Activated CD4-positive, alpha-beta T cell treated with anti-CD3 and anti-CD28 coated beads for 36 hours (primary cell): ENCODE data around the gene MTUS2. TPM values are rescaled to one million over a fixed set of nuclear protein-coding genes. Genes with fewer than 3 reads are reported as not detected.

Source experiments
- ATAC-seq: fragments of 200-7000 bp; cut with Tn5 transposase; one replicate; pipeline ENCODE4 v1.10.0; 2021; ENCODE audit warnings: mild to moderate bottlenecking, moderate library complexity
- CTCF ChIA-PET: fragments of 350-600 bp; sonication (Branson Sonifier 250); formaldehyde crosslinking; loops from one replicate; lab custom pipeline; 2021; ENCODE audit warnings: antibody characterized with exemption; lab: Charles Lee
- POLR2A ChIA-PET: fragments of 350-600 bp; sonication (Branson Sonifier 250); formaldehyde crosslinking; loops from one replicate; lab custom pipeline; 2021; ENCODE audit warnings: antibody characterized with exemption, inconsistent platforms; lab: Charles Lee
- DNase-seq: peaks from one replicate; pipeline ENCODE4 v3.0.0-alpha.2; 2020
- H3K27ac Mint-ChIP-seq: one replicate; pipeline ENCODE4 v1.8.0; 2021; ENCODE audit warnings: mixed read lengths
- H3K27me3 Mint-ChIP-seq: one replicate; pipeline ENCODE4 v1.8.0; 2021; ENCODE audit warnings: mixed read lengths
- H3K36me3 Mint-ChIP-seq: one replicate; pipeline ENCODE4 v1.8.0; 2021; ENCODE audit warnings: low read depth, mixed read lengths
- H3K4me1 Mint-ChIP-seq: one replicate; pipeline ENCODE4 v1.8.0; 2021; ENCODE audit warnings: mixed read lengths
- H3K4me3 Mint-ChIP-seq: one replicate; pipeline ENCODE4 v1.8.0; 2021; ENCODE audit warnings: mild to moderate bottlenecking, moderate library complexity, mixed read lengths
- H3K9me3 Mint-ChIP-seq: one replicate; pipeline ENCODE4 v1.8.0; 2021; ENCODE audit warnings: low read depth, mixed read lengths
- intact Hi-C, 2 experiments: fragments of 100-400 bp; cut with DNase I in 1 of 2; cut with micrococcal nuclease in 1 of 2; formaldehyde crosslinking; loops; one replicate each; pipeline versions ENCODE4 v1.14.2 to v1.15.1; 2022 to 2024; cut with DNase I, micrococcal nuclease
- total RNA-seq, 2 experiments: library from RNA; stranded (reverse); gene quantifications; one replicate each; pipeline ENCODE4 v1.2.3, GENCODE V29; 2021

The MTUS2 gene
- total RNA-seq, 2 experiments from 2014 or later, result 0.05 TPM; not detected in 1

DNA sequence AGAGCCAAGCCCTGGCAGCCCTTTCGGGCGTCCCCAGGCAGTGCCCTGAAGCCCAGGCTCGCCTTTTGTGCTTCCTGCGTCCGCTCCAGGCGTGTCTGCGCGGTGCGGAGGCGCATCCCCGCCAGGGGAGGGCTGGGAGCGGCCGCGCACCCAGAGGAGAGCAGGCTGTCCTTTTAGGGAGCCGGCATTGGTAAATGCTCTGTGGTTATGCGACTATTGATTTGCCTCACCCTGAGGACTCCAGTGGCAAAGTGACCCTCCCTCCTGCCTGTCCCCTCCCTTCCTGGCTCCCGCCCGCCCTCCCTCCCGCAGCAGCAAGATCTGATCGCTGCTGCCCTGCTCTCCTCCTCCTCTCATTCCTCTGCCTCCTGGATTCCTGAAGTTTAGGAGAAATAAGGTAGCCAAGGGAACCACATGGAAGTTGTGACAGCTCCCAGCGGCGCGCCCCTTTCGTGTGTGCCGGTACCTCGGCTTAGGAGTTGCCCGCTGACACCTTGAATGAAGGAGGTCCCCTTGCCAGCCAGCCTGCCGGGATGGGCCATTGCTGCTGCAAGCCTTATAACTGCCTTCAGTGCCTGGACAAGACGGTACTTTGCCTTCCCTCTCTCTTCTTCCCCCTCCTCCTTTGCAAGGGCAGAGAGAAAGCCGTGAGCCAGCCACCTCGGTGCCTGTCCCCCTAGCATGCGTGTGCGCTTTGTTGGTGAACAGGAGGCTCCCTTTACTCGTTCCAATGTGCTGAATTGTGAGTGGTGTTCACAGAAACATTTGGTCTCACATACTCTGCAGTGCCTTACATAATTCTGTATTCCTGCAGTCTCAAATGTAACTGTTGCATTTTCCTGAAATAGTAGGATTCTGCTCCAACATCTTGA, 608.4 kb downstream of the MTUS2 start:
- Mint-ChIP-seq H3K27ac (no peak overlapping the region), H3K36me3 (no peaks in the 10 kb centered on the region), H3K4me3 (no peak overlapping the region), H3K4me1 (peaks cover 2% of the 10 kb centered on the region), H3K9me3 (no peaks in the 10 kb centered on the region), H3K27me3 (peaks cover 42% of the 10 kb centered on the region)
- CTCF ChIA-PET, result no interaction called here
- ATAC-seq, result no peak
- intact Hi-C loops, result no loop called here
- POLR2A ChIA-PET, result no interaction called here
- peak; percentile 17 for DNase-seq

DNA sequence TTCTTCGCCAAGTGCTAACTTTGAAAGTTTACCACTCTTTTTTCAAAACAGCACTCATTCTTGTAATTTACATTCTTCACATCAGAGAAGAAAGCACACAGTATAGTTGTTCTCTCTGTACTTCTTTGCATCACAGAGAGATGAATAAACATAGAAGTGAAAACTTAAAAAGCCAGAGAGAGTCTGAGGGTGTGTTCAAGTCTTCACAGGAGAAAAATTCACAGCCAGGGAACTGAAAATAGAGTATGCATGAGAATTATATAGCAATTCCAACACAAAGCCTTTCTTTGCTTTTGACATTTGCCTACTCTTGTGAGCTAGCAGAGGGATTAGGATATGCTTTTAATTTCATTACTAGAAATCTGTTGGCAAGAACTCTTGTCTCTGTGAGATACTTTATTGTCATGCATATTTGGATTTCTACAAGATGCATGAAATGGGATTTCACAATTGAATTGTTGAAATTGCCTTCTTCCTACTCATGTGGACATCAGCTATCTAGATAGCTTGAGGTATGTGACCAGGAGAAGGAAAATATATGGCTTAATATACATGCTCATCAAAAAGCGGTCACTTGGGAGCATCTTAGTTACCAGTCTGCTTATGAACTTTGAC, 609.3 kb downstream of the MTUS2 start:
- DNase-seq, result no peak
- ChIA-PET POLR2A (no interaction called here), CTCF (interaction anchor here (0.7 kb wide), 1 partner anchor 43 kb away, joined by 3 read pairs; no protein-coding TSS in a partner anchor)
- ATAC-seq, result no peak
- no peak overlapping the region for H3K4me3 Mint-ChIP-seq
- intact Hi-C loops, result no loop called here
- H3K27me3 Mint-ChIP-seq, result peaks cover 42% of the 10 kb centered on the region
- no peaks in the 10 kb centered on the region for H3K36me3 Mint-ChIP-seq
- H3K4me1 Mint-ChIP-seq, result peaks cover 2% of the 10 kb centered on the region
- H3K9me3 Mint-ChIP-seq, result no peaks in the 10 kb centered on the region
- H3K27ac Mint-ChIP-seq, result no peak overlapping the region

DNA sequence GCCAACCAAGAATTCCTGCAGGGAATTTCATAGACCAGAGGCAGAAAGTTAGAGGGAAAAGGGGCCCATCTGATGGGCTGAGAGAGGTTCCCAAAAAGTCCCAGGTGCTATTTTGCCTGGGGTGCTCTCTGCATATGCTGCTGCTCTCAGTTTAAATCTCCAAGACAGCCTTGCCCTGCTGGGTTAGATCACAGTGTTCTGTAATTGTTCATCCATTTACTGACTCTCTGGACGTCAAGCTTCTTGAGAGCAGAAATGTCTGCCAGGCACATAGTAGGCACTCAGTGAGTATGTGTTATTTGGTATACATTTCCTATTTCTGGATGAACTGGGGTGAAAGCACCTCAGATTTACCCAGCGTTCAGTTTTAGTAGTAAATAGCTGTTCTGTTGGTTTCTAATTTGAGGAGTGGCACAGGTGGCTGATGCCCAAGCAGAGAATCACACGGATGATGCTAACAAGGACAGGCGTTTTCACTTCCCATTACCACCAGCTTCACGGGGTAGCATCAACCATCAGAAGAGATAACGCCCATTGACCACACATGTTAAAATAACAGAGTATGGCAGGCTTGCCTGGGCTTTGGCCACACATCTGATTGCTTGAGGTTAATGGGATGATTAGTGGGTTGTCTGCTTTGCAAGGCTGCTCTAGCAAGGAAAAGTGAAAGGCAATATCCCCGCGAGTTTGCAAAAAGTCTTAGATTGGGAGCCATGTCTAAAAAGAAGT, 614.2 kb downstream of the MTUS2 start:
- Mint-ChIP-seq H3K4me1 (no peaks in the 10 kb centered on the region), H3K27me3 (peaks cover 18% of the 10 kb centered on the region), H3K36me3 (no peaks in the 10 kb centered on the region), H3K4me3 (no peak overlapping the region), H3K27ac (no peak overlapping the region), H3K9me3 (no peaks in the 10 kb centered on the region)
- intact Hi-C loops, result no loop called here
- DNase-seq (no peak), ATAC-seq (no peak)
- POLR2A ChIA-PET, result no interaction called here
- CTCF ChIA-PET, result interaction anchor here (0.6 kb wide), 2 partner anchors 16 to 144 kb away, joined by 3 to 4 read pairs; no protein-coding TSS in a partner anchor

DNA sequence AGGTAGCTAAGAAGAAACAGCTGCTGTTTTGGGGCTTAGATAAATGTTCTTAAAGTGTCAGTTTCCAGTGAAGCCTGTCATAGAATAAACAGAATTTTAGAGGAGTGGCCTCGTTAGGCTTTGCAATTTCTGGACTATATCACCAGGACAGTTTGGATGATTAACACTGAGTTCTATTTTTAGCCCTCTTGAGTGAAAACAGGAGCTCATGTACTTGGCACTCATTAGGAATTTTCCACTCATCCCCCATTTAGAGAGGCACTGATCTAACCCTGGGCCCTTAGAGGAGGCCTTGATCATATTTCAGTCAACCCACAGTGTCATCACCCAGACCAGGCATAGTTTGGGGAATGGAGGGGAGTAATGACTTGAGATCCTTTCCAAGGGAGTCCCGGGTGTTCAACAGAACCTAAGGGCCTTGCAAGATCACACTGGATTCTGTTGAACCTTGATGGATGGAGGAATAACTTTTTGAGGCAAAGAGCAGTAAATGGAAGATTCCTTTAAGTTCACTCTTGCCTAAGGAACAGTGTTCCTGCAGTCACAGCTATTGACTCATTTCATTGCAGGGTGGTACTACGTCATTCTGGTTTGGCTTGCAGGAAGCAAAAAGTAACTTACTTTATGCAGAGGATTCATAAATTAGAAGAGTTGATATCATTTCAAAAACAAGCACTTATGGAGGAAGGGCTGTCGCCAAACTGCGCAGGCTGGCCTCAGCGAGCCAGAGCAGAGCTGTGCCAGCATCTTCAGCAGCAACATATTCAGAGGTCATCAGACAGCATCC, 615.2 kb downstream of the MTUS2 start:
- H3K27ac Mint-ChIP-seq, result no peak overlapping the region

DNA sequence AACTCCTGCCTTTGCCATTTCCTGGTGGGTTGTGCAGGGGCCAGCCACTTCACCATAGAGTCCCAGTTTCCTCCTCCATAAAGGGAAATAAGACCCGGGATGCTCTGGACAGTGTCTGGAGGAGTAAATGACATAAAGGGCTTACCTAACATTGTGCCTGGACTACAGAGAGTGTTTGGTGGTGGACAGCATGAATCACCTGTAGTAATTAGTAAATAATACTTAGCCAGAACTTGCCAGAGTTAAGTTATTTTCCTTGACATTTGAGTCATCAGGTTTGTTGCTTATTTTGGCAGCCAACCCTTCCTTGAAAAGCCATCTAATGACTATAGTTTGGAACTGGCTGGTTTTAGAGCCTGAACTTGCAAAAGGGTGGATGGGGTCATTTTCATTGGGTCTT, 616.2 kb downstream of the MTUS2 start:
- H3K4me3 Mint-ChIP-seq, result no peak overlapping the region
- CTCF ChIA-PET, result no interaction called here
- ATAC-seq (no peak), DNase-seq (no peak)
- no peaks in the 10 kb centered on the region for H3K4me1 Mint-ChIP-seq
- H3K9me3 Mint-ChIP-seq, result no peaks in the 10 kb centered on the region
- H3K27me3 Mint-ChIP-seq, result peaks cover 9% of the 10 kb centered on the region
- POLR2A ChIA-PET, result no interaction called here
- intact Hi-C loops, result no loop called here
- no peaks in the 10 kb centered on the region for H3K36me3 Mint-ChIP-seq
- no peak overlapping the region for H3K27ac Mint-ChIP-seq

More for the DNA sequence above, 615.2 kb downstream of the MTUS2 start:
- H3K27me3 Mint-ChIP-seq, result peaks cover 14% of the 10 kb centered on the region
- ChIA-PET POLR2A (no interaction called here), CTCF (interaction anchor here (0.6 kb wide), 2 partner anchors 17 to 145 kb away, joined by 3 to 4 read pairs; no protein-coding TSS in a partner anchor)
- DNase-seq (no peak), ATAC-seq (no peak)
- no peaks in the 10 kb centered on the region for H3K36me3 Mint-ChIP-seq
- no peak overlapping the region for H3K4me3 Mint-ChIP-seq
- intact Hi-C loops, result no loop called here
- H3K4me1 Mint-ChIP-seq, result no peaks in the 10 kb centered on the region
- no peaks in the 10 kb centered on the region for H3K9me3 Mint-ChIP-seq

DNA sequence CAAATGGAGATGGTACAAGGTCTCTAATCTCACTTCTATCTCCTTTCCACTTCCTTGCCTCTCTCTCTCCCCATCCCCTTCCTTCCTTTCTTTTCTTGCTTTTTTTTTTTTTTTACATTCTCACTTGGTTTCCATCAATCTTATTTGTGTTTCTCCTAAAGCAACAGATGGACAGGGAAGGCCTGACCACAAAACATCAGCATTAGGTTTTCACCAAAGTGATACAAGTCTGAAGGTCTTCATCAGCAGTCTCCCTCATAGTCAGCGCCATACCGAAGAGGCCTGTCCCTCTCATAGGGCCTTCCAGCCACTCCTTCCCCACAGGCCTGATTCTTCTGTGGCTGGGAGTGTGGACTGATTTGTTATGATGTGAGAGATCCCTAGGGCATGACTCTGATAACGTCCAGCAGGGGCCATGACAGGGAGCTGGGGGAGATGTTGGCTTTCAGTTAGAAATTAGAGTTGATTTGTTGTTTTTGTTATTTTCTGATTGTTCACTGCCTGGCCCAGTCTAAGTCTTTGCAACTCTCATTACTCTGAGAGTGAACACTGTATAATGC, 616.7 kb downstream of the MTUS2 start:
- H3K27me3 Mint-ChIP-seq, result peaks cover 6% of the 10 kb centered on the region
- DNase-seq, result no peak
- no peaks in the 10 kb centered on the region for H3K9me3 Mint-ChIP-seq
- H3K36me3 Mint-ChIP-seq, result no peaks in the 10 kb centered on the region
- no peaks in the 10 kb centered on the region for H3K4me1 Mint-ChIP-seq
- H3K27ac Mint-ChIP-seq, result no peak overlapping the region
- intact Hi-C loops, result no loop called here
- no peak for ATAC-seq
- CTCF ChIA-PET, result no interaction called here
- POLR2A ChIA-PET, result no interaction called here
- no peak overlapping the region for H3K4me3 Mint-ChIP-seq

DNA sequence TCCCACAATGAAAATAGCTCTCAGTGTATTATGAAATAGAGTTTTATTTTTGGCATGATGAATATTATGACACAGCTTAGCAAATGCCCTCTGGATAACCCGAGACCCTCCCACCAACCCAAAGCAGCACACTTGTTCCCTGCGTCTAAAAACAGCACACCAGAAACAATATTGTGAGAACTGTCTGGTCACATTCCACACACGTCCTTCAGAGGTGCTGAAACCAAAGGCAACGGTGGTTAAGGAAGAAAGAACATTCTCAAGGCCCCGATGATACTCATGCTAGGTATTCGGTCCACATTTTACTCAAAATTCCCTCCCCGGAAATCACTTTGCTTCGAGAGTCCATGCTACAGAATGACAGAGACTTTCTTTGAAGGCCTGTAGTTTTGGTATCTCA, 618.6 kb downstream of the MTUS2 start:
- ChIA-PET POLR2A (no interaction called here), CTCF (interaction anchor here (1.4 kb wide), 1 partner anchor 16 kb away, joined by 6 read pairs; no protein-coding TSS in a partner anchor)
- no peaks in the 10 kb centered on the region for H3K4me1 Mint-ChIP-seq
- intact Hi-C loops, result no loop called here
- H3K27me3 Mint-ChIP-seq, result peaks cover 4% of the 10 kb centered on the region
- H3K9me3 Mint-ChIP-seq, result no peaks in the 10 kb centered on the region
- H3K27ac Mint-ChIP-seq, result no peak overlapping the region
- ATAC-seq, result no peak
- DNase-seq, result no peak
- H3K36me3 Mint-ChIP-seq, result no peaks in the 10 kb centered on the region
- H3K4me3 Mint-ChIP-seq, result no peak overlapping the region

DNA sequence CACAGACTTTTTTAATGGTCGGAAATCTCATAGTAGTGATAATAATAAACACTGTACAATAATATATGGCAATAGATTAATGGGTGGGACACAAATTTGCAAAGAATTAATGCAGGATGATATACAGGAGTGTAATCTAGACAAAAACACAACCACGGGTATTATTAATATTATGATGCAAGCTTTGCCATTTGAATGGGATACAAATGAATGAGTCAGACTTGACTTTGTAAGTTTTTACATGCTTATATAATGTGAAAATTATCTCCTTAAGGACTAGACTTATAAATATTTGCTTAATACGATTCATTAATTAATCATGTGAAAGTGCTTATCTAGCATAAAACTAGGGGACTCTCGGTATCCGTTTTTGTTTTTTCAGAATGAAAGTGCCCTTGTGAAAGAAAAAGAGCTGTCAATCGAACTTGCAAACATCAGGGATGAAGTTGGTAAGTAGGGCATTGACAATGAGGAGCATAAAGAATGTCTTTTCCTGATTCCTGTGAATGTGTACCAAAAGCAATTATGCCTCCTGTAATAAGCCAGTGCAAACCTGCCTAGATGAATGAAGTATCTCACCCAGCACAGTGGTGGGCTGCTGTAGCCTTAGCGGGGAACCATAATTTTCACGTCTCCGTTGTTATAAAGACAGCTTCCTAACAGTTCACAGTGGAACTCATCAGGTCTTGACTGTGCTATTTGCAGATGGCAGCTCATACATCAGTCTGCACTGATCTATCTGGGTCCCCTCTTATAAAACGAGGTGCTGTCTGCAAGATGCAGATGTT, 619.7 kb downstream of the MTUS2 start:
- H3K4me3 Mint-ChIP-seq, result no peak overlapping the region
- DNase-seq, result no peak
- no peaks in the 10 kb centered on the region for H3K9me3 Mint-ChIP-seq
- no peak overlapping the region for H3K27ac Mint-ChIP-seq
- H3K4me1 Mint-ChIP-seq, result no peaks in the 10 kb centered on the region
- POLR2A ChIA-PET, result no interaction called here
- no peak for ATAC-seq
- no peaks in the 10 kb centered on the region for H3K36me3 Mint-ChIP-seq
- H3K27me3 Mint-ChIP-seq, result peaks cover 3% of the 10 kb centered on the region
- intact Hi-C loops, result no loop called here
- CTCF ChIA-PET, result interaction anchor here (1.4 kb wide), 1 partner anchor 15 kb away, joined by 6 read pairs; no protein-coding TSS in a partner anchor

DNA sequence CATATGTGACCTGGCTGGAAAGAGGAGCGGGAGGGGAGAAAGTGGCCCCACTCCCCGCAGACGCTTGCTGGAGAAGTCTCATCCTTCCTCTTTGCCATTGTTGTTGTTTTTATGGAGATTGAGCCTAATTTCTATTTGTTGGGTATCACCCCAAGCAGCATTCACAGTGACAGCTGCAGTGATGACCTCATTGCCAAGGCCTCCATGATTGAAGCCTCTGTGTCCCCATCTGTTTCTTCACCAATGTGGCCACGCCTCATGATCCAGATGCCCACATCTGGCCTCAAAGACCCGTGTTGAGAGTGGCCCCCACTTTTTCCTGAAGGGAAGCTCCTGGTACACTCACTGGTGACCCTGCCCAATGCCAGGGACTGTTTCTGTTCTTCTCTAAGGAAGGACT, 621.2 kb downstream of the MTUS2 start:
- Mint-ChIP-seq H3K27me3 (peaks cover 2% of the 10 kb centered on the region), H3K9me3 (no peaks in the 10 kb centered on the region), H3K27ac (no peak overlapping the region), H3K4me3 (no peak overlapping the region), H3K36me3 (no peaks in the 10 kb centered on the region), H3K4me1 (no peaks in the 10 kb centered on the region)
- CTCF ChIA-PET, result no interaction called here
- intact Hi-C loops, result no loop called here
- POLR2A ChIA-PET, result no interaction called here
- ATAC-seq, result no peak
- no peak for DNase-seq

DNA sequence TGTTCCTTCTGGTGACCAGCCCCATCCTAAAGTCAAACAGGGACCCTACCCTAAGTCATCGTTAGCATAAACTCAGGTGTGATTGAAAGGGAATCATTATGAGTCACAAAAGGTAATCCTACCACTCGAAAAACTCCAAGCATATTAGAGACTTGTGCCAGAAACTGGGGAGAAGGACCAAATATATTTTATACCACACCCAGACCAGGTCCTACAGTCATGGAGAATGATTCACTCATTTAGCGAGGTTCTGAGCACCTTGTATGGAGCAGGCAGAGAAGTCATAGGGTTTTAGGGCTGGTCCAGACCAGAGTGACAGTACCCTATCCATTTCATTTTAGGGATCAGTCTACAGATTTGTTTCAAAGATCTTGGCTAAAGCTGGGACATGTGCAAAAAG, 625.9 kb downstream of the MTUS2 start:
- no peak for ATAC-seq
- no peaks in the 10 kb centered on the region for H3K9me3 Mint-ChIP-seq
- POLR2A ChIA-PET, result no interaction called here
- no peaks in the 10 kb centered on the region for H3K4me1 Mint-ChIP-seq
- peaks cover 10% of the 10 kb centered on the region for H3K27me3 Mint-ChIP-seq
- DNase-seq, result no peak
- H3K27ac Mint-ChIP-seq, result no peak overlapping the region
- CTCF ChIA-PET, result no interaction called here
- no peak overlapping the region for H3K4me3 Mint-ChIP-seq
- intact Hi-C loops, result no loop called here
- H3K36me3 Mint-ChIP-seq, result no peaks in the 10 kb centered on the region
